ENCODE data around the gene C2orf76.

Gene C2orf76

GRCh38 chr2:119261493-119262225 lies 105.0 kb downstream of the C2orf76 start:
- no peak for DNase-seq

- no peak for DNase-seq
Measured at GRCh38 chr2:119260646-119261492, 105.8 kb downstream of the C2orf76 start.

GRCh38 chr2:119259296-119259860 lies 107.3 kb downstream of the C2orf76 start:
- DNase-seq: no peak

GRCh38 chr2:119257198-119257597 lies 109.4 kb downstream of the C2orf76 start:
- DNase-seq: no peak

GRCh38 chr2:119256582-119256921 lies 110.1 kb downstream of the C2orf76 start:
- DNase-seq: no peak

- no peak for DNase-seq
Measured at GRCh38 chr2:119255760-119256581, 110.7 kb downstream of the C2orf76 start.

- no peak for DNase-seq
Measured at GRCh38 chr2:119254601-119255080, 112.0 kb downstream of the C2orf76 start.

GRCh38 chr2:119253760-119254600 lies 112.7 kb downstream of the C2orf76 start:
- DNase-seq: no peak

GRCh38 chr2:119253114-119253702 lies 113.4 kb downstream of the C2orf76 start:
- no peak for DNase-seq

Measured in CD4-positive, alpha-beta T cell treated with Interleukin-15 for 1 hour (primary cell).